Measurements from ENCODE around the gene STRN3.

DNA sequence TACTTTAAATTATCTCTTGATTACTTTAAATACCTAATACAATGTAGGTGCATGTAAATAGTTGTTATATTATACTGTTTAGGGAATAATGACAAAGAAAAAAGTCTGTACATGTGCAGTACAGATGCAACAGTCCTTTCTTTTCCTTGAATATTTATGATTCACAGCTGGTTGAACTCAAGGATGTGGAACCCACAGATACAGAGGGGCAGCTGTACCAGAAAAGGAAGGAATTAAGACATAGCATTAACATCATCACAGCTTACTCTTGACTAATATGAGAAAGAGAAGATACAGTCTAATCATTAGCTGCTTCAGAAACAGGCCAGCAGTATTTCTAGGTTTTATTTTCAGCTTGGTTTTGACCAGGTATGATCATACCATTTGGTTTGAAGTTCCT is 35.4 kb downstream of the STRN3 start:
- no peak for TF ChIP-seq POLR2A (IDR thresholded peaks at IDR 0.05; ENCODE audit: low read length)
- no peak for TF ChIP-seq GATA1 (IDR thresholded peaks at IDR 0.05; ENCODE audit: low read depth, low read length)

All from erythroblast (primary cell).